Right lung (tissue), 5 donors: ENCODE measurements around the gene ELAVL1. TPM values are rescaled to one million over a fixed set of nuclear protein-coding genes. Genes with fewer than 3 reads are reported as not detected.

Experiments
- DNase-seq, 2 donors: peaks; one replicate each; pipeline ENCODE4 v3.0.0-alpha.2; 2013
- polyA plus RNA-seq, 5 donors: library from polyadenylated mRNA; unstranded; fragments of 120-200 nt; gene quantifications; one replicate each; pipeline versions ENCODE4 v1.2.1 to v1.2.3, GENCODE V29; 2013; ENCODE audit warnings: inconsistent platforms in 1 of 5, low replicate concordance in 1 of 5; ENCODE audit not compliant: insufficient read length in 5 of 5, insufficient read depth in 1 of 5

ELAVL1 gene
- polyA plus RNA-seq, 5 donors = 61.2 to 70.9 (median 66.1) TPM

- DNase-seq = no peak
Observed at GRCh38 chr19:7913652-7914051, 91.8 kb downstream of the ELAVL1 start.

DNA sequence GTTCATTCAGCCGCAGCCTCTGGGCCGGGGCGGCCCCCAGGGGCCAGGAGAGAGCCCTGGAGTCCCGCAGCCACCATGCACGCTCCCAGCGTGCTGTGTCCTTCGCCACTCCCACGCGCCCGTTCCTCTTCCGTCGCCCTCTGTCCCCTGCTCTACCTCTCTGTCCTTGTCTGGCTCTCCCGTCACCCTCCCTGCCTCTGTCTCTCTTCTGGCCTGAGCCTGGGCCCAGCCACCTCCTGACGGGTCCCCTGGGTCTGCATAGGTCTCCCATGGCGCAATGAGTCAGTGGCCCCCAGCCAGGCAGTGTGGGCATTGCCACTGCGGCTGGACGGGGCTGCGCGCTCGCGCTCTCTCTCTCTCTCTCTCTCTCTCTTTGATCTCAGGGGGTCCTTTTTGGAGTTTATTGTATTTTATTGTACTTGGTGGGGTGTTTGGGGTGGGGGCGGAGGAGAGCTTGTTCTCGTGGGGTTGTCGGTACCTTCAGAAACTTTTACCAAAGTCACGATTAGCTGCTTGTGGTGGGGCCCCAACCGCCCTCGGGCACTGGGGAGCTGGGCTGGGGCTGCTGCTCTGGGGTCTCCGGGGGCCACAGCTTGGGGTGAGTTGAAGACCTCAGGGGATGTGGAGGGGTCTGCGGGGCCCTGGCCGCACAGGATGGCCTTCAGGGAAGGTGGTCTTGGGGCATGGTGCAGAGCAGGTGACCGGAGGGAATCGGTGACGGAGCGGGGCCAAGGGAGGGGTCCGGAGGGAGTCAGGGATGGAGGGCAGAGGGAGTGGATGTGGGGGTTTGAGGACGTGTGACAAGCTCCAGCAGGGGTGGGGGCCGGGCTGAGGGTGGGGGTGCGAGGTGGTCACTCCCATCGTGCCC, 92.5 kb downstream of the ELAVL1 start:
- no peak for DNase-seq

- no peak for DNase-seq
Observed at GRCh38 chr19:7912144-7912696, 93.2 kb downstream of the ELAVL1 start.

DNA sequence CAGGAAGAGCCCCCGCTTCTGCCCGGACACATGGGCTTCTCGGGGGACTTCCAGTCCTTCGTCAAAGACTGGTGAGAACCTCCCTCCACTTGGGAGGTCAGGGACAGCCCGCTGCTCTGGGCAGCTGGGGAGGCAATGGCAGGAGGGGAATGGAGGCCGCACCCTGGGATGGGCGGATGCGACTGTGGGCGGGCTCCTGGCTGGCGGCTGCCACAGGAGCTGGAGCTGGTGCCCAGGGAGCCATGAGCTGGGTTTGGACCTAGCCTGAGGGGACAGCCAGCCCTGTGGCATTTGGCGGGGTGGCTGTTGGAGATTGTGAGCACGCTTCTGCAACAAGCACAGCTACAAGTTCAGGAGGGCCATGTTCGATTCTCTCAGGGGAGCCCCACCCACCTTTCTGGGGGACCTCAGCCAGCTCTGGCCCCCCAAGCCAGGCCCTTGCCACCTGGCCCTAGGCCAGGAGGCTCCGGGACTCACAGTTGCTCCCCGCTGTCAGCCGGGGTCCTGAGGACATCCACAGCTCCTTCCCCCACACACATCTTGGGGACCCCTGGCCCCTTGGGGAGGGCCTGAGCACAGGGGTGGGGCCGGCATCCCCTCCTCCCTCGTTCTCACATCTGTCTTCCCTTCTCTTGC, 93.8 kb downstream of the ELAVL1 start:
- no peak for DNase-seq

DNA sequence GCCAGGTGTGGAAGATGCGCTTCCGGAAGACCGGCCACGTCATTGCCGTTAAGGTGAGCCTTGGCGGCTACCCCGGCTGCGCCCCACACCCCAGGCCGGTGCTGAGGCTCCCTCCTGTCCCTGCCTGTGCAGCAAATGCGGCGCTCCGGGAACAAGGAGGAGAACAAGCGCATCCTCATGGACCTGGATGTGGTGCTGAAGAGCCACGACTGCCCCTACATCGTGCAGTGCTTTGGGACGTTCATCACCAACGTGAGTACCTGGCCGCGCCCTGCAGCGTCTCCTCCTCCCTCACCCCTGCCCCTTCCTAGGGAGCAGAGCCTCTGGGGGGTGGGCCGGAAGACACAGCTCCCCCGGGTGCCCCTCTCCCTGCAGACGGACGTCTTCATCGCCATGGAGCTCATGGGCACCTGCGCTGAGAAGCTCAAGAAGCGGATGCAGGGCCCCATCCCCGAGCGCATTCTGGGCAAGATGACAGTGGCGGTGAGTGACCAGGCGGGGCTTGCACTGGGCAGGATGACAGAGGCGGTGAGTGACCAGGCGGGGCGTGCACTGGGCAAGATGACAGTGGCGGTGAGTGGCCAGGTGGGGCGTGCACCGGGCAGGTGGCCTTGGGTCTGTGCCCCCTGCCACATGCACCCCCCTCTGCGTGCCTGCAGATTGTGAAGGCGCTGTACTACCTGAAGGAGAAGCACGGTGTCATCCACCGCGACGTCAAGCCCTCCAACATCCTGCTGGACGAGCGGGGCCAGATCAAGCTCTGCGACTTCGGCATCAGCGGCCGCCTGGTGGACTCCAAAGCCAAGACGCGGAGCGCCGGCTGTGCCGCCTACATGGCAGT, 94.9 kb downstream of the ELAVL1 start:
- no peak for DNase-seq

- DNase-seq = no peak
Observed at GRCh38 chr19:7909471-7910067, 95.9 kb downstream of the ELAVL1 start.

DNA sequence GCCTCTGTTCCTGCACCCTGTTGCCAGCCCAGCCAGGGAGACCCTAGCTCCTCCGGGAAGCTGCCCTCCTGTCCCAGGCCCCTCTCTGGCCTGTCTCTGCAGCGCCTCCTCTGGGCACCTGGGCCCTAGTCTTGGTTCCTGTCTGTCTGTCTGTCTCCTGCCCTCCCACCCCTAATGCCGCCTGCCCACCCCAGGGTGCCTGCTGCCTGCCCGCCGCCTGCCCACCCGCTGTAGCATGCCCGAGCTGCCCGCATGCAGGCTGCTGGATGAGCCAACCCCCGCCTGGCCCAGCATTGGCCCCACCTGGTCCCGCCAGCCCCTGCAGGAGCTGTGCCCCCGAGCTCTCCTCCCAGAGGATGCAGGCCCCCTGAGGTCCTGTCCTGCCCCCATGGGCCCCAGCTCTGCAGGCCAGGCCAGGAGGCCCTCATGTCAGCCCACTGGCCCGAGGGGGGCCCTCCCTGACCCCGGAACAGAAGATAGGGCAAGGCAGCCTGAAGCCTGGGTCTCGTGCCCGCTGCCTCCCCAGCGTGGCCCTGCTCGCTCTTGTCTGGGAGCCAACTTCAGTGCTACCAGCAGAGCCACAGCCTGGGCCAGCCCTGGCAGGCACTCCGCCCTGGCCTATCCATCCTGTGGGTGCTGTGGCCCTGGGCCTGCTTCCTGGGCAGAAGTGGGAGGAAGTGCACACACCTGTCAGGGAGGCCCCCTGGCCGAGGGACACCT, 96.5 kb downstream of the ELAVL1 start:
- no peak for DNase-seq

Other genes starting within 250 kb of the ELAVL1 start
- gene CLEC4M, start 242.4 kb downstream of the ELAVL1 start, polyA plus RNA-seq = 1 to 10 TPM in 3 of 5 donors, under 1 TPM in 2; 0.85 to 2.3 (median 1.4) TPM
- gene EVI5L, start 175.4 kb downstream of the ELAVL1 start, polyA plus RNA-seq = 10 to 100 TPM; 10.9 to 17.6 (median 12.6) TPM
- gene PRR36, start 131.3 kb downstream of the ELAVL1 start, polyA plus RNA-seq = 10 to 100 TPM in 3 of 5 donors, 1 to 10 TPM in 2; 6.5 to 16.9 (median 11.2) TPM
- 1 to 10 TPM; 3.9 to 5.0 (median 4.2) TPM for gene LRRC8E, start 117.1 kb downstream of the ELAVL1 start, polyA plus RNA-seq
- 10 to 100 TPM; 22.2 to 36.8 (median 29.5) TPM for gene MAP2K7, start 101.8 kb downstream of the ELAVL1 start, polyA plus RNA-seq
- under 1 TPM in 2 of 5 donors, not detected in 3; 0.23 to 0.39 TPM for gene TGFBR3L, start 90.8 kb downstream of the ELAVL1 start, polyA plus RNA-seq
- gene SNAPC2, start 85.3 kb downstream of the ELAVL1 start, polyA plus RNA-seq = 10 to 100 TPM in 4 of 5 donors, 1 to 10 TPM in 1; 9.2 to 24.0 (median 15.5) TPM
- 10 to 100 TPM in 2 of 5 donors, 1 to 10 TPM in 3; 5.0 to 22.3 (median 7.2) TPM for gene CTXN1, start 79.5 kb downstream of the ELAVL1 start, polyA plus RNA-seq
- gene TIMM44, start 62.0 kb downstream of the ELAVL1 start, polyA plus RNA-seq = 10 to 100 TPM; 32.7 to 55.9 (median 43.7) TPM
- gene CCL25, start 47.1 kb upstream of the ELAVL1 start, polyA plus RNA-seq = under 1 TPM in 4 of 5 donors, not detected in 1; 0.36 to 0.65 (median 0.41) TPM
- gene FBN3, start 144.0 kb upstream of the ELAVL1 start, polyA plus RNA-seq = 10 to 100 TPM; 52.4 to 74.3 (median 54.0) TPM
- 10 to 100 TPM; 41.4 to 62.9 (median 53.1) TPM for gene CERS4, start 203.7 kb upstream of the ELAVL1 start, polyA plus RNA-seq